ENCODE measurements around the gene CBLB.
A peak's percentile ranks its signal among the peaks of the same experiment; 100 is the strongest.

CBLB gene

GRCh38 chr3:105616374-105617121 lies 252.3 kb downstream of the CBLB start:
- DNase-seq (ENCODE audit: low spot score): no peak

GRCh38 chr3:105615814-105616213 lies 253.0 kb downstream of the CBLB start:
- no peak for DNase-seq (ENCODE audit: low spot score)

- DNase-seq (ENCODE audit: low spot score): peak; percentile 51
Observed at GRCh38 chr3:105614288-105615030, 254.4 kb downstream of the CBLB start.

GRCh38 chr3:105613120-105613519 lies 255.7 kb downstream of the CBLB start:
- DNase-seq (ENCODE audit: low spot score): no peak

- DNase-seq (ENCODE audit: low spot score): peak; percentile 37
Observed at GRCh38 chr3:105611304-105612192, 257.3 kb downstream of the CBLB start.

GRCh38 chr3:105610473-105610872 lies 258.3 kb downstream of the CBLB start:
- no peak for DNase-seq (ENCODE audit: low spot score)

GRCh38 chr3:105608623-105609022 lies 260.2 kb downstream of the CBLB start:
- DNase-seq (ENCODE audit: low spot score): no peak

GRCh38 chr3:105606016-105606415 lies 262.8 kb downstream of the CBLB start:
- DNase-seq (ENCODE audit: low spot score): peak; percentile 21

All from kidney tubule cell (primary cell).